ENCODE results near the gene MAP1B. TPM values are rescaled to one million over a fixed set of nuclear protein-coding genes. Genes with fewer than 3 reads are reported as not detected.
A peak's percentile ranks its signal among the peaks of the same experiment; 100 is the strongest.

Gene MAP1B
- total and polyA plus RNA-seq, 4 donors, result 1.5 to 46.7 (median 16.0) TPM

DNA sequence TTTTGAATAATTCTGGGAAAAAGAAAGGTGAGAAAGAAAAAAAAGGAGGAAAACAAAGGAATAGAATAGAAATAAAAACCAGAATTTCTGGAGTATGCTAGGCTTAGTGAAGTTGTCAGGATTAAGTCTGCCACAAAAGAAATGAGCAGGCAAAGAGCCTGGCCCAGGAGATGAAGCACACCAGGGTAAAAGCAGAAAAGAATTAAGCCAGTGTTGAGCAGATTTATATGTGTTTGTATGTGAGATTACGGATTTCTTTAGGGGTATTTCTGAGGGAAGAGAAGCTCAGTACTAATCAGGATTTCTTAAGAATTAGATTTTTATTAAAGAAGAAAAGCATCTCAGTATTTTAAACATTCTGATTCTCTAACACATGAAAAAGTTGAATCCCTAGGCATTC is 138.3 kb downstream of the MAP1B start:
- no peak overlapping the region for H3K9ac ChIP-seq (ENCODE audit: insufficient read depth in 1 of 2, low read length in 2 of 2)
- peak overlapping the region in 1 of 2 donors; percentile 43 for H3K27ac ChIP-seq (ENCODE audit: low read depth in 1 of 2, low read length in 1 of 2)
- ATAC-seq (ENCODE audit: insufficient read depth, low FRiP score) (no peak), DNase-seq (no peak)
- H3K4me1 ChIP-seq (ENCODE audit: control insufficient read depth in 5 of 5, insufficient read depth in 5 of 5, low read length in 5 of 5), result peaks cover 0 to 26% (median 9%) of the 10 kb centered on the region in 5 donors
- 93 to 96% methylated on average over 1 of the region's 1 CpG for WGBS, 2 donors
- H3K9me3 ChIP-seq (ENCODE audit: control insufficient read depth in 4 of 4, insufficient read depth in 3 of 4, low read length in 3 of 4), result no peaks in the 10 kb centered on the region
- H3K27me3 ChIP-seq (ENCODE audit: control insufficient read depth in 3 of 3, insufficient read depth in 3 of 3, low read length in 2 of 3), result no peaks in the 10 kb centered on the region
- TF ChIP-seq, protein P1, sequence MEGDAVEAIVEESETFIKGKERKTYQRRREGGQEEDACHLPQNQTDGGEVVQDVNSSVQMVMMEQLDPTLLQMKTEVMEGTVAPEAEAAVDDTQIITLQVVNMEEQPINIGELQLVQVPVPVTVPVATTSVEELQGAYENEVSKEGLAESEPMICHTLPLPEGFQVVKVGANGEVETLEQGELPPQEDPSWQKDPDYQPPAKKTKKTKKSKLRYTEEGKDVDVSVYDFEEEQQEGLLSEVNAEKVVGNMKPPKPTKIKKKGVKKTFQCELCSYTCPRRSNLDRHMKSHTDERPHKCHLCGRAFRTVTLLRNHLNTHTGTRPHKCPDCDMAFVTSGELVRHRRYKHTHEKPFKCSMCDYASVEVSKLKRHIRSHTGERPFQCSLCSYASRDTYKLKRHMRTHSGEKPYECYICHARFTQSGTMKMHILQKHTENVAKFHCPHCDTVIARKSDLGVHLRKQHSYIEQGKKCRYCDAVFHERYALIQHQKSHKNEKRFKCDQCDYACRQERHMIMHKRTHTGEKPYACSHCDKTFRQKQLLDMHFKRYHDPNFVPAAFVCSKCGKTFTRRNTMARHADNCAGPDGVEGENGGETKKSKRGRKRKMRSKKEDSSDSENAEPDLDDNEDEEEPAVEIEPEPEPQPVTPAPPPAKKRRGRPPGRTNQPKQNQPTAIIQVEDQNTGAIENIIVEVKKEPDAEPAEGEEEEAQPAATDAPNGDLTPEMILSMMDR (IDR thresholded peaks at IDR 0.05; ENCODE audit: control extremely low read depth, extremely low read depth), result no peak
- H3K4me3 ChIP-seq, result no peak overlapping the region
- peaks cover 0 to 2% (median 0%) of the 10 kb centered on the region in 4 donors for H3K36me3 ChIP-seq (ENCODE audit: control insufficient read depth in 4 of 4, insufficient read depth in 4 of 4, low read length in 4 of 4)

- H3K36me3 ChIP-seq (ENCODE audit: control insufficient read depth in 4 of 4, insufficient read depth in 4 of 4, low read length in 4 of 4), result peaks cover 0 to 2% (median 0%) of the 10 kb centered on the region in 4 donors
- no peak overlapping the region for H3K4me3 ChIP-seq
- peaks cover 0 to 26% (median 9%) of the 10 kb centered on the region in 5 donors for H3K4me1 ChIP-seq (ENCODE audit: control insufficient read depth in 5 of 5, insufficient read depth in 5 of 5, low read length in 5 of 5)
- H3K27me3 ChIP-seq (ENCODE audit: control insufficient read depth in 3 of 3, insufficient read depth in 3 of 3, low read length in 2 of 3), result no peaks in the 10 kb centered on the region
- H3K9me3 ChIP-seq (ENCODE audit: control insufficient read depth in 4 of 4, insufficient read depth in 3 of 4, low read length in 3 of 4), result no peaks in the 10 kb centered on the region
- 71 to 86% methylated on average over 3 of the region's 3 CpGs for WGBS, 2 donors
- TF ChIP-seq, protein P1 (IDR thresholded peaks at IDR 0.05; ENCODE audit: control extremely low read depth, extremely low read depth), result no peak
- DNase-seq, result peak in 1 of 3 donors; percentile 25
- no peak overlapping the region for H3K9ac ChIP-seq (ENCODE audit: insufficient read depth in 1 of 2, low read length in 2 of 2)
- no peak for ATAC-seq (ENCODE audit: insufficient read depth, low FRiP score)
- H3K27ac ChIP-seq (ENCODE audit: low read depth in 1 of 2, low read length in 1 of 2), result peak overlapping the region; percentile 47 to 77
These were observed 138.8 kb downstream of the MAP1B start for GRCh38 chr5:72245951-72246532.

DNA sequence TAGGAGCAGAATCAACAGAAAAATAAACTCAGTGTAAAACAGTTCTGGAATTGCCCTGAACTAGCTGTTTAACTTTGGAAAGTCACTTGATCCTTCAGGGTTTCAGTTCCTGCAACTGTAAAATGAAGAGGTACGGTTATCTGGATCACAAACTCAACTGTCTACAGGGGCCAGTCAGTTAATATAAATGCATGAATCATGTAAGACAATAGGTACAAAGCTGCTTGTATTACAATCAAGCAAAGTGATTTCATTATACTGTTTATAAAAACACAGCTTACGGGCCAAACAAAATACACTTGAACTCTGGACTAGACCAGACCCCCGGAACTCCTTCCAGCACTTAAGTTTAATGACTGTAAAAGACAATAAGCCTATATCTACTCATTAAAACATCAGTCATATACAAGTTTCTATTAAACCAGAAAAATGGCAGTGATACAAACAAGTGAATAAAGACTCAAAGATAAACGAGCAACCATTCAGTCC is 139.7 kb downstream of the MAP1B start:
- H3K4me1 ChIP-seq (ENCODE audit: control insufficient read depth in 5 of 5, insufficient read depth in 5 of 5, low read length in 5 of 5), result peaks cover 0 to 26% (median 9%) of the 10 kb centered on the region in 5 donors
- no peak for ATAC-seq (ENCODE audit: insufficient read depth, low FRiP score)
- no peak overlapping the region for H3K9ac ChIP-seq (ENCODE audit: insufficient read depth in 1 of 2, low read length in 2 of 2)
- no peak overlapping the region for H3K27ac ChIP-seq (ENCODE audit: low read depth in 1 of 2, low read length in 1 of 2)
- TF ChIP-seq, protein P1 (IDR thresholded peaks at IDR 0.05; ENCODE audit: control extremely low read depth, extremely low read depth), result no peak
- H3K9me3 ChIP-seq (ENCODE audit: control insufficient read depth in 4 of 4, insufficient read depth in 3 of 4, low read length in 3 of 4), result no peaks in the 10 kb centered on the region
- 45 to 71% methylated on average over 4 of the region's 4 CpGs for WGBS, 2 donors
- no peaks in the 10 kb centered on the region for H3K27me3 ChIP-seq (ENCODE audit: control insufficient read depth in 3 of 3, insufficient read depth in 3 of 3, low read length in 2 of 3)
- no peak overlapping the region for H3K4me3 ChIP-seq
- no peak for DNase-seq
- peaks cover 0 to 2% (median 0%) of the 10 kb centered on the region in 4 donors for H3K36me3 ChIP-seq (ENCODE audit: control insufficient read depth in 4 of 4, insufficient read depth in 4 of 4, low read length in 4 of 4)

Data from lung (tissue), 12 donors.